ENCODE results near the gene MIOS. TPM values are rescaled to one million over a fixed set of nuclear protein-coding genes. Genes with fewer than 3 reads are reported as not detected.

Gene MIOS
- total RNA-seq, 2 experiments from 2014 or later = 63.0 to 67.3 TPM

- H3K4me3 Mint-ChIP-seq = peak overlapping the region; percentile 87
- intact Hi-C loops (cut with micrococcal nuclease) = loop anchor here (5.0 kb wide), 2 partner anchors 73 to 387 kb away; partner anchors contain the start of genes C1GALT1 and UMAD1
- CTCF ChIA-PET = interaction anchor here (0.7 kb wide), 1 partner anchor 445 kb away, joined by 3 read pairs; no protein-coding TSS in a partner anchor
- peaks cover 47% of the 10 kb centered on the region for H3K36me3 Mint-ChIP-seq (ENCODE audit: low read depth)
- ATAC-seq (peak; percentile 41), DNase-seq (peak; percentile 43)
- H3K9me3 Mint-ChIP-seq = no peaks in the 10 kb centered on the region
- peak overlapping the region; percentile 96 for H3K27ac Mint-ChIP-seq
- H3K4me1 Mint-ChIP-seq (ENCODE audit: low read depth) = peaks cover 38% of the 10 kb centered on the region
- TF ChIP-seq CTCF (IDR thresholded peaks at IDR 0.05) = no peak
- no peaks in the 10 kb centered on the region for H3K27me3 Mint-ChIP-seq
- POLR2A ChIA-PET = interaction anchor here (0.6 to 1.4 kb wide), 4 partner anchors 71 to 557 kb away, joined by 3 to 4 read pairs (median 3); no protein-coding TSS in a partner anchor
These were observed 2.4 kb downstream of the MIOS start for GRCh38 chr7:7569081-7569527.

- ATAC-seq (no peak), DNase-seq (no peak)
- H3K9me3 Mint-ChIP-seq = no peaks in the 10 kb centered on the region
- ChIA-PET CTCF (no interaction called here), POLR2A (interaction anchor here (0.6 to 1.2 kb wide), 2 partner anchors 70 to 380 kb away, joined by 3 read pairs; no protein-coding TSS in a partner anchor)
- peaks cover 51% of the 10 kb centered on the region for H3K36me3 Mint-ChIP-seq (ENCODE audit: low read depth)
- intact Hi-C loops (cut with micrococcal nuclease) = loop anchor here (5.0 kb wide), 2 partner anchors 73 to 387 kb away; partner anchors contain the start of genes C1GALT1 and UMAD1
- no peaks in the 10 kb centered on the region for H3K27me3 Mint-ChIP-seq
- peak overlapping the region; percentile 87 for H3K4me3 Mint-ChIP-seq
- TF ChIP-seq CTCF (IDR thresholded peaks at IDR 0.05) = no peak
- peak overlapping the region; percentile 96 for H3K27ac Mint-ChIP-seq
- peaks cover 41% of the 10 kb centered on the region for H3K4me1 Mint-ChIP-seq (ENCODE audit: low read depth)
These were observed 2.9 kb downstream of the MIOS start for GRCh38 chr7:7569615-7570014.

- no peak for ATAC-seq
- Mint-ChIP-seq H3K36me3 (ENCODE audit: low read depth) (peaks cover 54% of the 10 kb centered on the region), H3K4me1 (ENCODE audit: low read depth) (peaks cover 43% of the 10 kb centered on the region), H3K27ac (no peak overlapping the region), H3K27me3 (no peaks in the 10 kb centered on the region), H3K4me3 (no peak overlapping the region), H3K9me3 (no peaks in the 10 kb centered on the region)
- no peak for TF ChIP-seq CTCF (IDR thresholded peaks at IDR 0.05)
- no peak for DNase-seq
- ChIA-PET CTCF (no interaction called here), POLR2A (no interaction called here)
- intact Hi-C loops (cut with micrococcal nuclease) = no loop called here
These were observed 3.9 kb downstream of the MIOS start for GRCh38 chr7:7570584-7570983.

- Mint-ChIP-seq H3K9me3 (no peaks in the 10 kb centered on the region), H3K36me3 (ENCODE audit: low read depth) (peaks cover 46% of the 10 kb centered on the region), H3K4me1 (ENCODE audit: low read depth) (peaks cover 41% of the 10 kb centered on the region), H3K4me3 (no peak overlapping the region), H3K27ac (no peak overlapping the region), H3K27me3 (no peaks in the 10 kb centered on the region)
- no peak for DNase-seq
- ChIA-PET POLR2A (no interaction called here), CTCF (no interaction called here)
- ATAC-seq = no peak
- TF ChIP-seq CTCF (IDR thresholded peaks at IDR 0.05) = no peak
- intact Hi-C loops (cut with micrococcal nuclease) = no loop called here
These were observed 7.0 kb downstream of the MIOS start for GRCh38 chr7:7573701-7574100.

- ChIA-PET CTCF (no interaction called here), POLR2A (no interaction called here)
- no peak for TF ChIP-seq CTCF (IDR thresholded peaks at IDR 0.05)
- Mint-ChIP-seq H3K27me3 (no peaks in the 10 kb centered on the region), H3K27ac (no peak overlapping the region), H3K4me3 (no peak overlapping the region), H3K9me3 (no peaks in the 10 kb centered on the region), H3K36me3 (ENCODE audit: low read depth) (peaks cover 30% of the 10 kb centered on the region), H3K4me1 (ENCODE audit: low read depth) (peaks cover 20% of the 10 kb centered on the region)
- no peak for ATAC-seq
- no peak for DNase-seq
- intact Hi-C loops (cut with micrococcal nuclease) = no loop called here
These were observed 9.7 kb downstream of the MIOS start for GRCh38 chr7:7576344-7576743.

Measured in activated CD8-positive, alpha-beta T cell treated with anti-CD3 and anti-CD28 coated beads for 36 hours (primary cell).